ENCODE results near the gene GRAMD2A.

- TF ChIP-seq POLR2A (IDR thresholded peaks at IDR 0.05) (no peak), CTCF (IDR thresholded peaks at IDR 0.05) (no peak), EP300 (IDR thresholded peaks at IDR 0.05) (no peak)
Observed at GRCh38 chr15:72176743-72177142, 20.8 kb downstream of the GRAMD2A start.

Data from tibial nerve (tissue), 4 donors.